GM12865 (cell line): Measurements from ENCODE around the gene CPNE4.

Experiments used
- DNase-seq: peaks from one replicate; pipeline ENCODE4 v3.0.0; 2010; ENCODE audit warnings: low read depth
- H3K4me3 ChIP-seq: 2 replicates; pipeline ENCODE4 v1.5.1; 2011; ENCODE audit warnings: mild to moderate bottlenecking, low read depth, low read length, control low read depth
- CTCF ChIP-seq: IDR thresholded peaks from 2 replicates; pipeline ENCODE4 v1.5.1; 2011; ENCODE audit warnings: low read length, control low read depth, low read depth, inconsistent platforms; ENCODE audit not compliant: insufficient read depth; ENCODE audit errors: missing control alignments

The CPNE4 gene

GRCh38 chr3:132007617-132008016 lies 27.2 kb downstream of the CPNE4 start:
- DNase-seq: no peak
- no peak overlapping the region for H3K4me3 ChIP-seq
- no peak for TF ChIP-seq CTCF

GRCh38 chr3:132006605-132007204 lies 28.1 kb downstream of the CPNE4 start:
- peak; percentile 40 for DNase-seq
- TF ChIP-seq CTCF: peak; percentile 65
- no peak overlapping the region for H3K4me3 ChIP-seq

GRCh38 chr3:132004571-132004970 lies 30.2 kb downstream of the CPNE4 start:
- DNase-seq: no peak
- TF ChIP-seq CTCF: no peak
- H3K4me3 ChIP-seq: no peak overlapping the region

GRCh38 chr3:132003685-132004084 lies 31.1 kb downstream of the CPNE4 start:
- no peak for DNase-seq
- TF ChIP-seq CTCF: no peak
- H3K4me3 ChIP-seq: no peak overlapping the region

- DNase-seq: no peak
- no peak overlapping the region for H3K4me3 ChIP-seq
- no peak for TF ChIP-seq CTCF
Observed at GRCh38 chr3:132001999-132002398, 32.8 kb downstream of the CPNE4 start.

- TF ChIP-seq CTCF: no peak
- no peak for DNase-seq
- H3K4me3 ChIP-seq: no peak overlapping the region
Observed at GRCh38 chr3:132001036-132001435, 33.8 kb downstream of the CPNE4 start.

- no peak overlapping the region for H3K4me3 ChIP-seq
- DNase-seq: no peak
Observed at GRCh38 chr3:131998027-131998426, 36.8 kb downstream of the CPNE4 start.

More at GRCh38 chr3:131998027-131998426, 36.8 kb downstream of the CPNE4 start:
- TF ChIP-seq CTCF: no peak
